Stimulated activated CD4-positive, alpha-beta T cell treated with anti-CD3 and anti-CD28 coated beads, Interleukin-2, amount 100 ng/mL, for 48 hours (primary cell): ENCODE results near the gene NFIB.

Experiments used
- DNase-seq, 2 donors: peaks; one replicate each; pipeline ENCODE4 v3.0.0-alpha.2; 2020

The NFIB gene

DNA sequence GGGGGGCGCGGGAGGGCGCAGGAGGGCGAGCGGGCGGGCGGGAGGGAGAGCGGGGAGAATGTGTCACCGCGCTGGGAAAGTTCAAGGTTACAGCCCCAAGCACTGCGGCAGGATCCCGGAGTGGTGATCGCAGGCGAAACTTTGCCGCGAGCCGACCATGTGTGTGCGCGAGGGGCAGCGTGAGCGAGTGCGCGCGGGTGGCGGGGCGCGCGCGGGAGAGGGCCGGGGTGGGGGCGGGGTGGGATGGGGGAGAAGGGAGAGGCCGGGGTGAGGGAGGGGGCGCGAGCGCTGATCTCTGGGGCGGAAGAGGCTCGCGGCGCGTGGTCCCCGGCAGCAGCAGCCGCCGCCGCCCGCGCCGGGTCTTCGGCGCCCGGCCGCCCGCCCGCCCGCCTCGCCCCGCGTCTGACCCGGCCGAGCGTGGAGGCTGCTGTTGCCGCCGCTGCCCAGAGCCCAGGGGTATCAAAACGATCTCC is at the start of gene NFIB:
TSS of gene NFIB (minus strand) at position 191 of the 473 bp plus-strand sequence. CDS start 630 bp downstream, outside the sequence.
- no peak for DNase-seq

DNA sequence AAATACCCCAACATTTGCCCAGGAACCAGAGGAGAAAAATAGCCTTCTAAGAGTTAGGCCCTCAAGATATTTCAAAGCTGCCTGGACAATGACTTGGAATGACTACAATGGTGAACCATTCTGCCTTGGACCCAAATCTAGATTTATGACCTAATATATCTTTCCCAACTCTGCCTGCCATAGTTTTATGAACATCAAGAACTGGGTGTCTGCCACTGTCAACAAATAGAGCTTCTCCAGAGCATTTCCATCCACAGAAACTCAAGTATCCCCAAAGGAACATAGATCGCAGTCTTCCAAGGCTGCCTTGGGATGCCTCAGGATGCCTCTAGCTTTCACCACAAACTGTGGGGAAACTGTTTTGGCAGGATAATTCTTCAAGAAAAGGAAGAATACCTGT is 48.2 kb upstream of the NFIB start:
- DNase-seq, result no peak

DNA sequence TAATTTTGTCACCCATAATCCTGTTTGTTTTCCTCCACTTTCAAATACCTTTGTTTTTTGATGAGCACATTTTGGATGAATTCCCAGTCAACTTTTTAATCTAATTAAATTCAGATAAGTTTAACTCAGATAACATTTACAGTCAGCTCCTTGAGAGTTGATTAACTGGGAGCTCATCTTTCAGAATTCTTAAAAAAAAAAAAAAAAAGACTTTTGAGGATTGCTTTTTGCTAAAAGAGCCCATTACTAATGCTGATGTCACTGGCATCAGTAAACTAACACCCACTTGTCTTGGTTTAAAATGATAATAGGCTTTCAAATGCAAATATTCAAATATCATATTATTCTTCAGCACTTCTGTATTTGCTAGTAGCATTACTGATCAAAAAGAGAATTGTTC is 47.1 kb upstream of the NFIB start:
- no peak for DNase-seq

DNA sequence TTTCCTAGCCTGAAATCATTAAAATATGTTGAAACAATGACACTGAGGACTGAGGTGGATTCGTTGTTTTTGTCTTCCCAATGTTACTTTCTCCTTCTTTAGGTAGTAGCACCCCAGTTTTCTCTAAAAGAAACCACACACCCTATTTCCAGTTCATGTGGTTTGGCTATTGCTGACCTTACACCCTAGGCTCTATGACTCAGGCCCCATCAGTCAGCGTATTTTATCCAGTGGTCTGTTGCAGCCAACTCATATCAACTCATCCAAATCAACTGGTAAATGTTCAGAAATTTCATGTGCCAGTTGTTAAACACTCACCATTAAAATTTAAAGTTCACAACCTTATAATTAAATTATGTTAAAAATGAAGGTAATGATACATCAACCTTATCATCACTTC is 44.6 kb upstream of the NFIB start:
- DNase-seq, result no peak

DNA sequence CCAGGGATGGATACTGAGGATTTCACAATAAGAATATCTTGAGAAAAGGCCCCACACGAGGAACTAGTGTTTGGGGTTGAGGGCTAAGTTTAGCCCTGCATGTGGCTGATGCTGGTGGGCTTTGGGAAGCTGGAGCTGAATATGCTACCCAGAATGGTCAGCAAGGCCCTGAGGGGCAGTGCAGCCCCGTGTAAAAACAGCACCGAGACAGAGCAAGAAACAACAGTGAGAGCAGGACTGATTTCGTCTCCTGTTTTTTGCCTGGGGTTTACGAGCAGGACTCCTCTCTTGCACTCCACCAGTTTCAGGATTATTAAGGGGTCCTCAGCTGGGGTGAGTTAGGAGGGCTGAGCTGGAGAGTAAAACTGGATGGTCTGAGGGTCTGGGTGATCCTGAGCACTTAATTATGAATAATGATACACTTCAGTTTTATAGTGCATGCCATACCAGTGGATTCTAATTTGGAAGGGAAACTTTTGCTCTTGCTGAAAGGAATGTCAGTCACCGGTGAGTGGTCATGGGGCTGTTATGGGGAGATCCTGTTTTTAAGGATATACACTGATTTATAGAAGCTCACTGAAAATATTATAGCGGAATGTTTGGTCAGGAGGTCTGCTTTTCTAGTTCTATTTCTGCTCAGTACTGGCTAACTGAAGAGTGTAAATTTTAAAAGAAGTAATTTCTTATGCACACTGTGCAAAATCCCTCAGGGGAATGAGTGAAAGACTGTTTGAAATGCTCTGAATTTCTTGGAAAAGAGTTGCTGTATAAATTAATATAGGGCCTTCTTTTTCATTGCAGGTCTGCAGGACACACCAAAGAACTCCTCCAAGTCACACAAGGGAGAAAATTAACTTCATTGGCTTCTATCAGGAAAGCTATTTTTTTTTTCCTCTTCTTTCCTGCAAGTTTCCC is 42.7 kb upstream of the NFIB start:
- no peak for DNase-seq

DNA sequence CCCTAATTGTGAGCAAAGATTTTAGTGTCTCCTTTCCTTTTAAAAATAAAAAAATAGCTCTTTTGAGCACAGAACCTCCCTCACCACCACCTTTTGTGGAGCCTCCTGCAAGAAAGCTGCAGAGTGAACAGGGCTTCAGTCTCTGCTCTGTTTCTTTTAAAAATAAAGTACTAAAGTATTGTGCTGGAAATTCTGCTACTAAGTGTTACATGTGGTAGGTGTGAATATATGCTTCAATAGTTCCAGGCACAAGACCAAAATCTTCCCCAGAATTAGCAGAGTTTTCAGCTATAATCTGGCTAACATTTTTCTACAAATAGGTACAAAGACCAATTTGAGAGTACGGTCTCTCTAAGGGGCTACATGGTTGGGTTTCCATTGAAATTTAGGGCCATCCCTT is 40.3 kb upstream of the NFIB start:
- no peak for DNase-seq

DNA sequence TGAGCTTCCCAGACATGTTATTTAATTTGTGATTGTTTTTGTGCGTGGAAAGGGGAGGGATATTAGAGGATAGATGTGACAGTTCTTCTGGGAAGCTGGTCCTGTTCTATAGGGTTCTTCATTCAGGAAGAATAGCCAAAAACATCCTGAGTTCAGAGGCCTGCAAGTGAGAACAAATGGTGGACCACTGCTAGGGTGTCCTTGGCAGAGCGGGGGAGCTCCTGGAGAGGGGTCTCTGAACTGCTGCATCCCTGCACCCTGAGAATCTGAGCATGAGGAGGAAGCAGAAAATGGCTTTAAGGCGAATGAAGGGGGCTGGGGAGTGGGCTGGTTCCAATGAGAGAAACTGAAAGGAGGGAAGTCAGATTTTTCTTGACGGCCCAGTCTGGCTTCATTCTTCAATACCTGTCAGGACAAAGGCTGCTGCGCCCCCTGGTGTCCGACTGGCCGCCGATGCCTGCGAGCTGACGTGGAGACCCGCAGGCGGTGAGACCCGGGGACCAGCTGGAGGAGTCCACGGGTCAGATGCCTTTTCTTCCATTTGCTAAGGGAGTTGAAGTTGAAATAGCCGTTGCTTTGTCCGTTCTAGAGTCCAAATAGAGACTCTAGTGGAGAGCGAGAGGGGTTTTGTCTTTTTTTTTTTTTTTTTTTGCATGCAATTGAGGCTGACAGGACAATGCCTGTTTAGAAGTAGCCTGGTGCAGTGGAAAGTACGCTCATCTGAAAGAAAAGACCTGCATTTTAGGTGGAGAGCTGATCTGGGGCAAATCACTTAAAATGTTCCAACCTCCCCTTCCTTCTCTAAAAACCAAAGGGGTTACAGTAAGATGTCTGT is 39.5 kb upstream of the NFIB start:
- DNase-seq, result peak; percentile 80

DNA sequence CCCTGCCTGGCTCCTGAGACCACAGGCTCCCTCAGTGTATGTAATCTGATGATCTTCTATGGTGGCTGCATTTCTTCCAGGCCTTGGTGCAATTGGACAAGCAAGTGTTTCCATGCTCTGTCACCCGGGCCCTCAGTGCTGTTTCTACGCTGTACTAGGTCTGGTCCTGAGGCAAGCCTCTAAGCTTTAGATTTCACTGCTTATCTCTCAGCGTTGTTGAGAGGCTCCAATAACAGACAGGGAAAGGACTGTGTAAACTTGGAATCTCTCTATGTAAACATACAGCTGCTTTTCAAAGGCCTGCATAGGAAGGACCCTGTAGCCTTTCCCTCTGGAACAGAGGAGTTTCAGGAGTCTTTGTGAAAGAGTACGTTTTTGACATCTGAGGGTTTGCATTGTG is 38.6 kb upstream of the NFIB start:
- no peak for DNase-seq

DNA sequence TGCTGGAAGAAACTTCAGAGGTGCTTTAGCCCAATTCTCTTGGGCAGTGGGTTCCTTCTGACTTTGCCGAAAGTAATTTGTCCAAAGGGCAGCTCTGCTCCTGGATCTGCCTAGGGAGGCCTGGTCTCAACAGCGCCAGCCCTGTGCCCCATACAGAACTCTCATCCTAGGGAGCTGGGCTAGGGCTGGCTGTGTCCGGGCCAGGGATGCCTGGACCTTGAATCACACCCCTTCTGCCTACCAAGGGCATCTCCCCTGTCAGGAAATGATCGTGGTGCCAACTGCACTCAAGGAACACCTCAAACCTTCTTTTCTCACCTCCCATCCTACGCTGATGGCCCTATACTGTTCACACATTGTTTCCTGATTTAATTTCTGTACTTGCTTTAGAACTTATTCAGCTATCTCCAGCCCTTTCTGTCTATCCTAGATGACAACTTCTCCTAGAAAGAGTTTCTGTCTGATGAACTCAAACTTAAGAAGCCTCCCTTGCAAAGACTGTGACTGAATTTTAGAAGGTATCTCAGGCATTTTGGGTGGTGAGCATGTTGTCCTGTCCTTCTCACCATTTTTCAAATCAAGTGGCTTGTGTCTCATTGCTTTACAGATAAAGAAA is 37.4 kb upstream of the NFIB start:
- DNase-seq, result no peak

DNA sequence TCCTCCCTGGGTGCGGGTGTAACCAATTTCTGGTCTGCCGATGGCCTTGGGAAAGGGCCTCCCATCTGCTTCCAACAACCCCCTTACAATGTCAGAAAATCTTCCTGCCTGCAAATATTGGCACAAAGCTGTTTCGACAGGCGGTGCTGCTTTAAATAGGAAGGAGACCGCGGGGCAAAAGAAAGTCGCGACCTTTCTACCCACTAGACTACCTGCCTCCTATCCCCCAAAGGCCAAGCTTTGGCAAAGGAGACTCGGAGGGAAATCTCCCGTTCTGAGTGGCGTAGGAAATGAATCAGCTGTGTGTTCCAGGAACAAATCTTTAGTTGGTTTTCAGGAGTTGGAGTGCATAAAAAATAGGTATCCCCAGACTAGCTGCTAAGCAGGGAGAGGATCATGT is 36.8 kb upstream of the NFIB start:
- no peak for DNase-seq

DNA sequence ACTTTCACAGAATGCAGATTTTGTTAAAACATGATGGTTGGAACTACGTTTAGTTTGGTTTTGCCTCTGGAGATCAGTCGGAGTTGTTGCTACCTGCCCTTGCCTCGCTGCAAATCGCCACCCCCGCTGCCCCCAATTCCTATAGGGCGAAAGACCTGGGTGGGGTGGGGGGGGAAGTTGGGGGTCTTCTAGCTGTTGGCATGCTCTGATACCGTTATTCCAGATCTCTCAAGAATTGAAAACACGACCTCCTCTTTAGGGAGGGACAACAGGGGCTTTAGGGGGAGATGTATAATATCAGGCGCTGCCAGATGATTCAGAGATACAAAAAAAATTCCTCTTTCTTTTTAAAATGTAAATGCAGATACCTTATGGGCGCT is 36.4 kb upstream of the NFIB start:
- DNase-seq, result no peak

DNA sequence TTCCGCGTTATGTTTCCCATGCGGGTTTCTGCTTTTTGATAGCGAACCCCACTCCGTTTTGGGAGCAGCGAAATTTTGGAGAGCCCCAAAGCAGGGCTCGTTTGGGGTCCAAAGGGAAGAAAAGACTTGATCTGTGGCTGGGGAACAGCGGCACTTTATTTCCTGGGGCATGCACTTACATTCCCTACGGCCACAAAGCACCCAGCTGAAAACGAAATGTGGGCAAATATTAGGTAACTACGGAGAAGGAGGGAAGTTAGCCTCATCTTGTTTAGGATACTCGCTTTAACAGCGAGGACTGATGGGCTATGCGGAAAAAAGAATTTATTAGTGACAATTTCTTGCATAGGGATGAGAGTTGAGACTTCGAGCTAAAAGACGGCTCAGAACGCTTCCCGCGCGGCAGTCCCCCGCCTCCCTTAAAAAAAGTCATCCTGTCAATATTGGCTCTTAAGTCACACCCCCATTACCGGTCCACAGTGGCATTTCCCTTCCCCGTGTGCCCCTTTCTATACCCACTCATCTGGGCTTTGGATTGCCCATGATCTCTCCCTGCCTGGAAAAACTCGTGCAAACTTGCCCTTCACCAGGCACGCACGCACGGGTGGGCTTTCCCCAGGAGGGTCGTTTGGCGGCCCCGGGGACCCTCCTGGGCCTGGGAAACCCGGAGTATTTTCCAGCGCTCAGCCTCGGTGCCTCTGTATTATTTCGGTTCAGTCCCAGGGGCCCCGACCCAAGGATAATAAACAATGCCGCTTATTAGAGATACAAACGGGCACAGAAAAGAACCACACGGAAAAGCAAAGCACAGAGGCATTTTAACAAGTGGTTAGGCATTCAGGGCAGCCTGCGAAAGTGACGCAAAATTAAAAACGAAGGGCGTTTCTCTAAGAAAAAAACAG is 35.8 kb upstream of the NFIB start:
- no peak for DNase-seq

DNA sequence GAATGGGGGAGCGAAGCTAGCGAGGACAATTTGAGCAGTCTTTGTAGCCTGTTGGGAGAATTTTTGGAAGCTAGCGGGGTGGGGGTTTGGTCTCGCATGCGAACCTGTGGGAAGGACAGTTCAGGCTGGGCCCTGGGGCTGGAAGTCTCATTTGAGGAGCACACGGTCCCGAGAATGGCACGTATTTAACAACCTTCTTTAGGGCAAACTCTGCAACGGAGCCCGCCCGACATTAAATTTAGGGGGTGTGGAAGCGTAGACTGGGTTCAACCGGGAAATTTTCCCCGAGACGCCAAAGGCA is 35.2 kb upstream of the NFIB start:
- DNase-seq, result no peak

DNA sequence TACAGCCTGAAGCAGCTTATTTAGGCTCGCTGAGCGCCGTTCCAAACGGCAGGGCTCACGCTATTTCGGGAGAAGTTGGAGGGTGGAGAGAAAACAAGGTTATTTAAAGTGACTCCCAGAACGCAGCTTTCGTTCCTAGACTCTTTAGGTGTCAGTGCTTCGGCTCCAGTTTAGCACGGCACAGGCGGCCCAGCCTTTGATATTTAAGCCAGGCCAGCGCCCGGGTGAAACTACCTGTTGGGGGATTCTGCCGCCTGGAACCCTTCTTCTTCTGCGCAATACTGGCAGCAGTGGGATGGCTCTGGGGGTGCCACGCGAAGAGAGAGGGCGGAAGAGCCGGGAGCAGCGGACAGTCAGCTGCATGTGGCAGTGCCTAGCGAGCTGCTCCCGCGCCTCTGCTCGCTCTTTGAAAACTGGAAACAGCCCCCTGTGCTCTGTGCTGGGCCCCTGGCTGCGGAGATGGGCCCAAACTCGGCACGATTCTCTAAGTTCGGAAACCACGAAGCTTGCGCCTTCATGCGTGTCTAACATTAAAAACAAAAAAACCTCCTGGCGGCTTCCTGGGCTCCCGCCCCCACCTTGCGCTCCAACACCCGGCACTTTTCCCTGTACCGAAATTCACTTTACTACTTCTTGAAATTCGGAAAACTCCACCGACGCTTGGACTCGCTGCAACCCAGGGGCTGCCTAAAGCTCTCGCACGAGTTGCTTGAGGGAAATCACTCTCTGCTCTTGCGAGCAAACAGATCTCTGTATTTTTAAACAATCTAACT is 34.6 kb upstream of the NFIB start:
- no peak for DNase-seq

DNA sequence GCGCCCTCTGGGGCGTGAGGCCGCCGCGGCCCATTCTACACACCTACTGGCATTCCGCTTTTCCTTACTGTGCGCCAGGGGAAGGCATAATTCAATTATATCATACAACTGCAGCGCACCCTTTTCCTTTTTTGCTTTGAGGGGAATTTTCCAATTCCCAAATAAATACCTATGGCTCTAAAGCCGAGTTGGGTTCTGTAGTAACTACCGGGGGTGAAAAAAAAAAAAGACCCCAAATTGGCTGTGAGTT is 34.1 kb upstream of the NFIB start:
- DNase-seq, result no peak

DNA sequence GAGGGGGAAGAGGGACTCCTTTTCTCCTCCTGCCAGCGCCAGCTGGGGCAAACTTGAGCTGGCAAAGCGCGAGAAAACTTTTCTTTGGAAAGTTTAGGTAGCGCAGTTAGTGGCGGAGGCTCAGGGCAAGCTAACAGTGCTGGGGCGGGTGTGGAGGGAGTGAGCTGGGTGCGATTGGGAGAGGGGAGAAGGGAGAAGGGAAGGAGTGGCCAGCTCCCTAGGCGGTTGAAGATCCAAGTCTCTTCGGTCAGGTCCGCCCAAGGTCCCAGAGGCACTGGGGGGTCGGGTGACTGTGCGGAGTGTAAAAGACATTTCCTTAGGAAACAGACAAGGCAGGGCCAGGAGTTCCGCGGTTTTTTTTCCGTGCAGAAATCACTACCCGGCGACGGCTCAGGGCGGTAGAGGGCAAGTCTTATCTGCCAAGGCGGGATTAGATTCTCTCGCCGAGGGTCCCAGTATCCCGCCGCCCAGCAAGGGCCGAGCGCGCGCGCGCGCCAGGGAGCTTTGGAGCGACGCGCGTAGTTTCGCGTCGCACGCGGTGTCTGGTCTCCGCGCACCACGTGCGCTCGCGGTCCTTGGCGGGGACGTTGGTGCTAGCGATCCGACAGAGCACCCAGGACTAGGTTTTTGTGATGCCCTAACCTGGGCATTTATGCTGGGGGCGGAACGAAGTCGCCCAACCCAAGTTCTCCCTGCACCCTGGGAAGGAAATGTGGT is 33.6 kb upstream of the NFIB start:
- DNase-seq, result no peak

DNA sequence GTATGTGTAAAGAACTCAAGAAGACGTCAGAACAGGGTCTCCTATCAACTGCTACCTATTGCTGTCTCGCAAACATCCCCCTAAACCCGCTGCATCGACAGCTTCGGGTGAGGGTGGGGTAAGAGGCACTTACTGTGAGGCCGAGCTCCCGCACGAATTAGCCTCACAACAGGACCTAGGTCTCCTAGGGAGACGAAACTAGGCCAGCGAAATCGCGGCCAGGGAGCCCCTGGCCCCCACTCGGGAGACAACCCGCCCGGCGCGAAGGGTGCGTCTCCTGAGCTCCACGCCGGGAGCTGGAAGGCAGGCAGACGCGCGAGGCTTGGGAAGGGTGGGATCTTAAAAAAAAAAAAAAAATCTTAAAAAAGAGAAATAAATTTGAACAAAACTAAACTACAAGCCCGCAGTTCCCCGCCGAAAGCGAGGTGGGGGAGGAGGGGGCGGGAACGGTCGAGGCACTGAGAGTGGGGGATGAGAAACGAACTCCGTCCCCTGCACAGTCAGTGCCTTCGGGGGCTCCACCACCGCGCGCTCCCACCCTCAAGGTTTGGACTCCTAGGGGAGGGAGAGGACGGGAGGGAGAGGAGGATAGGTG is 33.0 kb upstream of the NFIB start:
- DNase-seq, result no peak

DNA sequence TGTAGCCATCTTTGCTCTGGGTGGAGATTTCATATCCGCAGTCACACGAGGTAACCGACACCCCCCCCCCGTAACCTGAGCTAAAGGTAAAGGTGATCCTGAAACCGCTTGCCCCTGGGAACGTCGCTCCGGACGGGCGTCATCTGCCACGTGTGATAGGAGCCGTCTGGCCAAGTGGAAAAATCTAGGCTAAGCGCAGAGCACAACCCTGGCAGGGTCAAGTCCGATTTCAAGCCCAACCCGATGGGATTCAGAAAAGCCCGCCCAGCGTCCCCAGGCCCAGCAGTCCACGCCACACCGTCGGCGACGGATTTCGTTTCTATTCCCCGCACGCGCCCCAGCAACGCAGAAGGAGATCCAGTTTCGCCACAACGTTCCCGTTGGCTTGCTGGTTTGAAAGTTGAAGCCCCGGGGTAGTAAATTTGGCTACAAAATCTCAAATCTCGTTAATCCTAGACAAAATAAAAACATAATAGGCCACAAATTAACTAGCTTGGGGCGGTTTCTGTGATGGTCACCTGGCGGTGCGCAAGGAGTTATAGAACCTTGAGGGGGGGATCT is 32.4 kb upstream of the NFIB start:
- no peak for DNase-seq

DNA sequence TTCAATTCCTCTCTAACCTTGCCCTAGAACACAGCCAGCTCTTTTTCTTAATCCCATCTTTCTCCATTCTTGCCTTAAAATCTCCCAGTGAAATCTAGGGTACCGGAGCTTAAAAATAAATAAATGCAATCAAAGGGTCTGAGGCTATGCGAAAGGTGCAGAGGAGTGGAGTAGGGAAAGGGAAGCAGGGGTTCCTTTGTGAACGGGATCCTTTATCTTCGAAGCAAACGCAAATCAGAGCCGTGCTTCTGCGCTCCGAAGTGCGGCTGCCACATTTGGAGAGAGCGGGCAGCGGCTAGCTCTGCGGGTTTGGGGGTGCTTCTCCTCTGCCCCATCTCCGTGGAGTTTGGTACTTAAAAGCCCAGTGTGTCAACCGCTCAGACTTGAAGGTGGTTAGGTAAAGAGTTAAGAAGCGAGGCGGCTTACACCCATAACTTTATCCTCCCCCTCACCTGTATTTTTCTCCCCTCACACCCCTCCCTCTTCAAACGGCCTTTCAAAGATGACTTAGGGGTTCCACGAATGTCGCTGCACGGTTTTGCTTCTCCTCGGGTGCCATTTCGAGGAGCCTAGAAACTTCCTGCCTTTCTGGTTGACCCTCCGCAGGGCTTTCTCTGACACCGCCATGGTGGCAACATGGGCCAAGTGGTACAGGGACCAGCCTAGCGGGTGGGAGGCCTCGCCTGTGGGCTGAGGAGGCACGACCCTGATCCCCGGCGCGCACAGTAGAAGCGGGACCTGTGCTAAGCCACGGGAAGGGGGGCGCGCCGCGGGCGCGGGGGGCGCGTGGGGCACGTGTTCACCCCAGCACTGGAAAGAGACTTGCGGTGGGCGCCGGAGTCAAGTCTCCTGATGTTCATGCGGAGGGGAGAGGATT is 31.7 kb upstream of the NFIB start:
- DNase-seq, result no peak

DNA sequence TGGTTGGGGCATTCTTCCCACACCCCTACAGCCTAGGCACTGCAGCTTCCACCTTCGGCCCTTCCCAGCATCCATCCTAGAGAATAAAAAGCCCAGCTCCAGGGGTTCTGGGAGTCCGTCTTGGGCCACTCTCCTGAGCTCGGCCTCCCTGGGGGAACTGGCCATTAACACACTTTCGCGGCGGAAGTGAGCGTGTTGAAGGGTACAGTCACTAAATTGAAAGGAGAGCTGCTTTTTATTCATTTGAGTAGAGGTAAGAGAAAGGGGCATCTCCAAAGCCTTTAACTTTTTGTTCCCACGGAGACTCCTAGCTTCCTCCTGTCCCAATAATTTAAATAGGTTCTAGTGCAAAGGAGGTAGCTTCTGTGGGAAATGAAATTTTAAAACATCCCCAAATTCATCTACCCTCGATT is 31.0 kb upstream of the NFIB start:
- DNase-seq, result no peak
